Ishikawa (cell line): ENCODE measurements around the gene KCNC1.

Experiments used
- CEBPB ChIP-seq: IDR thresholded peaks from 2 replicates; pipeline ENCODE4 v1.6.1; 2012
- EP300 ChIP-seq: IDR thresholded peaks from 2 replicates; pipeline ENCODE4 v1.6.1; 2012; ENCODE audit warnings: borderline replicate concordance
- FOXM1 ChIP-seq: IDR thresholded peaks from 2 replicates; pipeline ENCODE4 v1.6.1; 2012; ENCODE audit warnings: low read depth, borderline replicate concordance
- RAD21 ChIP-seq: IDR thresholded peaks from 2 replicates; pipeline ENCODE4 v1.6.1; 2012; ENCODE audit warnings: low read depth
- REST ChIP-seq: IDR thresholded peaks from 2 replicates; pipeline ENCODE4 v1.6.1; 2012; ENCODE audit warnings: low read depth, mild to moderate bottlenecking
- TAF1 ChIP-seq: IDR thresholded peaks from 2 replicates; pipeline ENCODE4 v1.6.1; 2012; ENCODE audit warnings: low read depth, mild to moderate bottlenecking
- TEAD4 ChIP-seq: IDR thresholded peaks from 2 replicates; pipeline ENCODE4 v1.6.1; 2012
- YY1 ChIP-seq: IDR thresholded peaks from 2 replicates; pipeline ENCODE4 v1.6.1; 2012; ENCODE audit warnings: low read depth
- TF ChIP-seq, protein P1 (sequence below): IDR thresholded peaks from 2 replicates; pipeline ENCODE4 v1.6.1; 2012

GRCh38 chr11:17798253-17798652 is 63.7 kb downstream of the KCNC1 start:
- TF ChIP-seq REST (no peak), EP300 (no peak), FOXM1 (no peak), CEBPB (no peak), RAD21 (no peak), YY1 (no peak), TAF1 (no peak), TEAD4 (no peak)
- TF ChIP-seq, protein P1, sequence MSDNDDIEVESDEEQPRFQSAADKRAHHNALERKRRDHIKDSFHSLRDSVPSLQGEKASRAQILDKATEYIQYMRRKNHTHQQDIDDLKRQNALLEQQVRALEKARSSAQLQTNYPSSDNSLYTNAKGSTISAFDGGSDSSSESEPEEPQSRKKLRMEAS, result no peak
